GM21381 (cell line): Measurements from ENCODE around the gene GABRD.

Experiments
- ATAC-seq: cut with Tn5 transposase; IDR thresholded peaks from one replicate; pipeline ENCODE4 v1.9.1; 2021; ENCODE audit warnings: mild to moderate bottlenecking, moderate library complexity; ENCODE audit not compliant: unreplicated experiment

GABRD gene

DNA sequence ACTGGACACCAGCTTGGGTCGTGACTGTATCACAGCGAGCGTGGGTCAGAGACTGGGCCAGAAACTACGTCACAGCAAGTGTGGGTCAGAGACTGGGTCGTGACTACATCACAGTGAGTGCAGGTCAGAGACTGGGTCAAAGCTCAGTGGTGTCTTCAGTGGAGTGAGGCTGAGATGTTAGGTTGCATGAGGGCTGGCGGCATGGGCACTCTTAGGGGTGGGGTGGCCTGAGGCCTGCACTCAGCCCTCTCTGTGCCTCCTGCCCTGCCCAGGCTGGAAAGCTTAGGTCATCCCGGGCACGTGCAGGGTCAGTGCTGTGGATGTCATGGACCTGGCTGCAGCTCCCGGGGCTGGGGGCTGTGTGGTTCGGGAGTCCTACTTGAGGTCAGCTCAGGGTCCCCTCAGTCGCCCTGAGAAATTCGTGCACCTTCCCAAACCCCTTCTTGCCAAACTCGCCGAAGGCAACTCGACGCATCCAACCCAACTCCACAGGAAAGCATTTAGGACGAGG lies 34.5 kb upstream of the GABRD start:
- ATAC-seq: no peak

DNA sequence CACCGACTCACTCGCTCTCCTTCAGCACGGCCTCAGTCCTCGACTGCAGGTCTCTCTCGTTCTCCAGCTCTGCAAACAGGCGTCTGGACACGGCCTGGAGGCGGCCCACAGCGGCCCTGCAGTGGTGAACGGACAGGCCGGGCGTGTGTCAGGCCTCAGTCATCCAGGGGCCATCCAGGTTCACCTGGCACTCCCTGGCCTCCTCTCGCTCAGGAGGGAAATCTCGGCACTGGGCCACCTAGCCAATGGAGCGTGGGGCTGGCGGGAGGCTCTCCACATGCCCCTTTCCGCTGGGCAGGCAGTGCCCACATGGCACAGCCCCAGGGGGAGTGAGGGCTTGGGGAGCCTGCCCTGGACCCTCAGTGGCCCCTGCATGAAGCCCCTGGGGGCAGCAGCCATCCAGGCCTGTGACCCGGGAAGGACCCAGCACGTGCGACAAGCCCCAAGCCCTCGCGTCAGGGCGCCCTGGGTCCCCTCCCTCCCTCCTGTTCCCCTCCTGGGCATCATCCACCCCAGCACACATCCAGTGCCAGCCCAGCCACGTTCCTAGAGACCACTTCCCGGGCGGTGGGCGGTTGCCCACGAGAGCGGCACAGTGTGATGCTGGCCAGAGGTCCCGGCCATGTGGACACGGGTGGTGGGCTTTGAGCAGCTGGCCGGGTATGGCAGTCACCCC lies 33.6 kb upstream of the GABRD start:
- ATAC-seq: no peak

DNA sequence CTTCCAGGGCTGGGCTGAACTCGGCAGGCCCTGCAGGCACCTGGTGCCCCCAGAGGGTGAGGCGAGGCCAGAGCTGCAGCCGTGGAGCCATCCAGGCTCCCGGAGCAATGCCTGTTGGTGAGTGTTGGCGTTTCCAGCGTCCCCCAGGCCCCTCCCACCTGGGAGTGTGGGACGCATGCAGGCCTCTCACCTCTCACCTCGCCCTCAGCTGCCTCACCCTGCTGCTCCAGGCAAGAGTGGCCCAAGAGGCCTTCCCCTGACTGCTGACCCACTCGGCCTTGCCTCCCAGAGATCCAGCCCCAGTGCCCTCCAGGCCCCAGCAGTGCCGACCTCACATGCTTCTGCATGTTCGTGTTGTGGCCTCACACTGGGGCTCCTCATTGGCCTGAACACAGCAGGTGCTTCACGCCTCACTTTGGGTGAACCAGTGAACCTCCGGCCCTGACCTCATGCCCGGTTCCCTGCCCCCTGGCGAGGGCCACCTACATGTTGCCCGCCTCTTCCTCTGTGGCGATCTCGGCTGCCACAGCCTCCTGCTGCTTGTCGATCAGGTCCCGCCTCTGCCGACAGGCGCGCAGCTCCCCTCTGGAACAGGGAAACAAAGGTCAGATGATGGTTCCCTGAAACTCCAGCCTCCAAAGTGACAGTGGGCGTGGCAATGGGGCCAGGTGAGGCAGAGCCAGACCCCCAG lies 32.5 kb upstream of the GABRD start:
- ATAC-seq: no peak

DNA sequence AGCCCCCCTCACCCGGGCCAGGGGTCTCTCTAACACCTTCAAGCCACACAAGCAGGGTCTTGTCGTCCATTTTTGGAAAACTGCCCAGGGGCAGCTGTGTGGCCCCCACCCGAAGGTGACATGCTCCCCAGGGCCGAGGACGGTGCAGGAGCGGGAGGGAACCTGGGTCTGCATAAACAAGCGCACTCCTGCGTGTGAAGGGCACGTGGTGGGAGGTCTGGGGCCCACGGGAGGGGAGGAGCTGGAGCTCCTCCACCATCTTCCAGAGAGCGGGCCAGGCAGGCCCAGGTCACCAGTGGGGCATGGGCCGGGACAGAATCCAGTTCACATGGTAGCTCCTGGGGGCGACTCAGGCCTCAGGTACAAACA lies 32.0 kb upstream of the GABRD start:
- no peak for ATAC-seq

DNA sequence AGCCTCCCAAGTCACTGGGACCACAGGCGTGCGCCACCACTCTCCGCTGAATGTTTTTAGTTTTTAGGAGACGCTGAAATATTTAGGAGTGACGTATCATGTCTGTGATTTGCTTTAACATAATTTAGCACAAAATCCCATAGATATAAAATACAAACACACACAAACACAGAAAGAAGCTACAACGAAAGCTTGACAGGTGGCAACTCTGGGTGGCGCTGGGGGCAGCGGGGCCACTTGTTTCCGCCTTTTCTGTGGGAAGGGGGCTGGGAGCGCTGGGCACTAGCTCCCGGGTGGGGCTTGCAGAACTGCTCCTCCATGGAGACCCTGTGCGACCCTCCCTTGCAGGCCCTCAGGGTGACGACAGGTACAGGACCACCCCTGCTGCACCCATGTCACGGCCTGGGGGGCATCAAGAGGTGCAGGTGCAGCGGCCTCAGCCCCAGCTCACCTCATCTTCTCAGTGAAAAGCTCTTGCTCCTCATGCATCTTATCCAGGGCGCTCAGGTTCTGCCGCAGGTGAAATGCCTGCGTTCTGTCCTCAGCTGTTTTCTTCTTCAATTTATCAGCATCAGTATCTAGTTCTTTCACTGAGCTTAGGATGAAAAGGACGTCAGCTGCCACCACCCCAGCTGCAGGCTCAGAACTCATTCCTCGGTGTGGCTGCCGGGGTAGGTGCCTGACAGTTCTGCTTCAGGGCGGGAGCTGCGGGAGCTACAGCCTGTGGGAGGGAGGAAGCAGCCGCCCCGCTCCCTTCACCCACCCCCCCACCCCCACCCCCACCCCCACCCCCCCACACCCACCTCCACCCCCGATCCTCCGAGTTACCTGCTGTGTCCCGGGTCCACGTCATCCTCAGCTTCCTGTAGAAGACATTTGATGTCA lies 30.8 kb upstream of the GABRD start:
- no peak for ATAC-seq

DNA sequence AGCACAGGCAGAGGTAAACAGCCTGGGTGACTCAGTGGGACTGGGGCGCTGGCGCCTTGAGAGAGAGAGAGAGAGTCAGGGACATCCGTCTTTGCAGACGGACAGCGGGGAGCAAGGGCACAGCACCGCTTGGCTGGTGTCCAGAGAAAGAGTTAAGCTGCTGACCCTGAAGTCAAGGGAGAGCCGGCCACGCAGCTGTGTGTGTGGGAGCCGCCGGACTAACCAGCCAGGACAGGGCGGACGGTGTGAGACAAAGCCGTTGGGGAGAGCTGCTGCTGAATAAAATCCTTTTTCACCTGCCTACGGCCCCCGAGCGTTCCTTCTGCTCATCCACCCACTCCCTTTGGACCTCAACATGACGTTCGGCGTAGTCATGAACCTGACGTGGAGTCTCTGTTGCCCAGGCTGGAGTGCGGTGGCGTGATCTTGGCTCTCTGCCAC lies 30.0 kb upstream of the GABRD start:
- ATAC-seq: no peak

DNA sequence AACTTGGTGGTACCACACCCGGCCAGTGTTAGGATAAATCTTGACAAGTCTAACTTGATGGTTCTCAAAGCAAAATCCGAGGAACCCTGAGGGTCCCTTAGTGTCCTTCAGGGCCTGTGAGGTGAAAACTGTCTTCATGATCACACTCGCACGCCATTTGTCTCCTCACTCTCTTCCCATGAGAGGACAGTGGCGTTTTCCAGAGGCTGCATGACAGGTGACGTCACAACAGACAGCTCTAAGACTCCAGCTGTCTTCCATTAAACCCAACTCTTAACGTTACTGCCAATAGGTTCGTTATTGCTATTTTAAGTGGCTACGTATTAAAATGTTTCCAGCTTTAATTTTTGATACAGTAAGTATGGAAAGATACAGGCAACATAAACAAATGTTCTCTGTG lies 29.4 kb upstream of the GABRD start:
- no peak for ATAC-seq

DNA sequence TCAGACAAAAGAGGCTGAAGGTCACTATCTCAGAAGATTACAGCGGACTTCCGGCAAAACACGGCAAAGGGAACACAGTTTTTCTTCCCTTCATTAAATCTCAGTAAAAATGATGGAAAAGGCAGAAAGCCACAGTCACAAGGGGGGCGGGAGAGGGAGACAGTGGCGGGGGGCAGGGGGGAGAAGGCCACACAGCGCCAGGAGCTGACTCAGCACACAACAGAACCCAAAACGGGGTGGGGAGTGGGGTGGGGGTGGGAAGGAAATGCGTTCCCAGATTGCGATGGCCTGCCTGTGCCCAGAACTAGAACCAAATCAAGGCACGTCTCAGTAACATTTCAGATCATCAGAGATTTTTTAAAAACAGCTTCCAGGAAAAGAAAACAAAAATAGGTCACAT lies 28.9 kb upstream of the GABRD start:
- no peak for ATAC-seq

DNA sequence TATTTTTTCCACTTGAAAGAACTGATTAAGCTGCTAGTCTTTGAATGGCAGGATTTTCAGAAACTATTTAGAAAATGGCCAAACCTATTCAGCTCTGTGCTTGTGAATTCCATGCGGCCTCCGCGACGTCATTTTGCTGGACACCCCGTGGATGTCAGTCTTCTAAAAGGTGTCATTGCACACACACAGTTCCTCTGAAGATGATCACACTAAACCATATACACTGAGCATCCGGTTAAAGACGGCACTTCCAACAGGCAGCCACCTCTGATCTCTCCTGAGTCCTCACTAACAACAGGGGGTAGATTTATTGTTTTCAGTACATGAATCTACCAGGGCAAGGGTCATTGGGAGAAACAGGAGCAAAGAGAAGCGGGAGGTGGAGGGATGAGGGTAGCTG lies 24.6 kb upstream of the GABRD start:
- ATAC-seq: no peak

DNA sequence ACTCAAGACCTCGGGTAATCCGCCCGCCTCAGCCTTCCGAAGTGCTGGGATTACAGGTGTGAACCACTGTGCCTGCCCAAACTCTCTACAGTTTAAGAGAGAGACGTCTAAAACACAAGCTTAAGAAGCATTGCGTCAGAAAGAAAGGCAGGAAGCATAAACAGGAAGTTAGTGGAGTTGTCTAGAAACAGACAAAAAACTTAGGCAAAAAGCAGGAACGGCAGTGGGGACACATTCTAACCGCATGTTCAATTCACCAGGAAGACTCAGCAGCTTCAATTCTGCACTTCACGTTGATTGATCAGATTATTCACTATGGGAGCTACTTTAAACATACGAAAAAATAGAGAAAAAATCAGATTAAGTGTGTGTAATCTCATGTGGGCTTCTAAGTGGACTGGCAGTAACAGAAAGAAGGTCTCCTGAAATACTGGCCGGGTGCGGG lies 22.9 kb upstream of the GABRD start:
- ATAC-seq: no peak

DNA sequence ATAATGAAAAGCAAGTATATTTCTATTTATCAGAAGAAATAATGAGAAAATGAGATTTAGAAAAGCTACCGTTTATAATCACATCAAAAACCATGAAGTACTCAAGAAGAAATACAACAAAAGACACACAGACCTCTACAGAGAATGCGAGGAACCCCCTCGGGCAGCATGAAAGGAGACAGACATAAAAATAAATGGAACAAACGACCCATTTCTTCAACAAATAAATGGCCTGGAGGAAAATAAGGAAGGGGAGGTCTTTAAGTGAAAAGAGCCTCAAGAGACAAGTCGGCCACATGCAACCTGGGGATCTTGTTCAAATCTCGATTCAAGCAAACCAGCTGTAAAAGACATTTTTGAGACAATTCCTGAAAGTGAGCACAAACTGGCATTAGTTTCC lies 21.6 kb upstream of the GABRD start:
- no peak for ATAC-seq

DNA sequence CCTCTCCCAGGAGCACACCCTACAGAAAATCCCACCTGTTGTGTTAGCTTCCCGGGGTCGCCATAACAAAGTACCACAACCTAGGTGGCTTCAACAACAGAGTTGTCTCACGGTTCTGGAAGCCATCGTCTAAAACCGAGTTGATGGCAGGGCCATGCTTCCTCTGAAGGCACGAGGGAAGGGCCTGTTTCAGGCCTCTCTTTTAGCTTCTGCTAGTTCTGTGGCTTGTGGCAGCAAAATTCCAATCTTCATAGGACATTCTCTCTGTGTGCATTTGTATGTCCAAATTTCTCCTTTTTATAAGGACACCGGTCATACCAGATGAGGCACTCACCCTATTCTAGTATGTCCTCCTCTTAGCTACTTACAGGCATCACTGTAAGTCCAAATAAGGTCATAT lies 18.7 kb upstream of the GABRD start:
- ATAC-seq: no peak

DNA sequence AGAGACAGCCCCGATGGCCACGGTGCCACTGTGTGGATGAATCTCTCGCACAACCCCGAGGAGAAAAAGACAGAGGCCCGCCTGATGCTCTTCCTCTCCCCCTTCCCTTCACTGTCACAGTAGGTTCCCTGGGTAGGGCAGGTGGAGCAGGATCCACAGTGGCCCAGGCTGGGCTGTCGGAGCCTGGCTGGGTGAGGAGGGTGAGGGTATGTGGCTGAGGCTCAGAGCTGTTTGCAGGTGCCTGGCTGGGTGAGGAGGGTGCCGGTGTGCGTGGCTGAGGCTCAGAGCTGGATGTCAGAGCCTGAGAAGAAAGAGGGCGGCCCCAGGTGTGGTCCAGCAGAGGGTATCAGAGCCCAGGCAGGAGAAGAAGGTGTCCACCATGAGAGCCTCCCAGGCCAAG lies 18.3 kb upstream of the GABRD start:
- no peak for ATAC-seq

DNA sequence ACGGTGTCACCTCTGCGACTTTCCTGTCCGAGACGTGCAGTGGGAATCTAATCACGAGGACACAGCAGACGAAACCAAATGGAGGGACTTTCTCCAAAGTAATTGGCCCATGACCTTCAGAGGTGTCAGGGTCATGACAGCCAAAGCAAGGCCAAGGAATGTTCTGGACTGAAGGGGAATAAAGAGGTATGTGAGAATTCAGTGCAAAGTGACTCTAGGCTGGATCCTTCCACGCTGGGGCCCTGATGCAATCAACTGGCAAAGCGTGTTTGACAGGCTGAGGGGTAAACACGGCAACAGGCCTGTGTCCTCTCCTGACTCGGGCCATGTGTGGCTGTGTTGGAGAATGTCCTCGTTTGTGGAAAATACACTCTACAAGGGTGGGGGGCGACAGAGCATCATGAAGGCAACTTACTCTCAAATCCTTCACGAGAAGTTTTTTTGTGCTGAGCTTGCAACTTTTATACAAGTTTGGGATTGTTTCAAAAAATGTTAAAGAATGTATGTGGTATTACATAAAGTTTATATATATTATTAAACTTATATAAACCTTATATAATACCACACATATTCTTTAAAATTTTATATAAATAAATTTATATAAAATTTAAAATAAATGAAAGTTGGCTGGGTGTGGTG lies 17.3 kb upstream of the GABRD start:
- ATAC-seq: no peak

DNA sequence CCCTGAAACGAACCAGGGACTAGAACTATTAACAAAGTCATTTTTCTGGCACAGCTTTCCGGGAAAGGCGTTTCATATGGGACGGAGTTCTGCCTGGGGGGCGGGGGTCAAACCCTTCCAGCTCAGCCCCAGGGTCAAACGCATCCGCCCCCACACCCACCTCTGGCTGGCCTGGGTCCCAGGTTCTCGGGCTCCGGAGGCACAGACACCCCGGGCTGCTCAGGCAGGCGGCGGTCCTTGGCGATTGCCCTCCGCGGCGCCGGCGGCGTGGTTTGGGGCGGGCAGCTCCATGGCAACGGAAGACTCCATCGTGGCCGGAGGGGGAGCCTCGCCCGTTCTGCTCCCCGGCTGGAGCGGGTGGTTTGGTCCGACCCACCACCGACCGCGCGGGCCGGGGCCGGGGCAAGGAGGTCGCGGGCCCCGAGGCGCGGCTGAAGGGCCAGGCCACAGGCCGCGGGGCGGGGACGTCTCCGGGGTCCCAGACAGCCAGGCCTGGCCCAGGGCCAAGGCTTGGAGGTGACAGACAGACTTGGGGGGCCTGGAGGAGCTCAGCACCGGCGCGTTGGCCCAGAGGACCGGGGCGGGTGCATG lies 15.5 kb upstream of the GABRD start, which contains the start of gene CFAP74:
CFAP74 (minus strand) TSS at position 246 of the 591 bp plus-strand sequence. CDS start 12,830 bp downstream, outside the sequence.
- no peak for ATAC-seq

DNA sequence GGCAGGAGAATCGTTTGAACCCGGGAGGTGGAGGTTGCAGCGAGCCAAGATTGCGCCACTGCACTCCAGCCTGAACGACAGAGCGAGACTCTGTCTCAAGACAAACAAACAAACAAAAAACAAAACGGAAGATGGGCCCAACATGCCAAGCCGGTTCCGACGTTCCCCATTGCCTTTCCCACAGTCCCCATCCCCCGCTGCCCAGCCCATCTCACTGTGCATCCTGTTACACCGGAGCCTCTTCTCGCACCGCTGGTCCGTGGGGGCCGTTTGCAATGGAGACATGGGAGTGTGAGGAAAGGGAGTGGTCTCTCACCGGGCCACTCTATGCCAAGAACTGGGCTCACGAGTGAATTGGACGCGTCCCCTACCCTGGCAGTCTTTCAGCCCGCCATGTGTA lies 14.3 kb upstream of the GABRD start:
- ATAC-seq: no peak

DNA sequence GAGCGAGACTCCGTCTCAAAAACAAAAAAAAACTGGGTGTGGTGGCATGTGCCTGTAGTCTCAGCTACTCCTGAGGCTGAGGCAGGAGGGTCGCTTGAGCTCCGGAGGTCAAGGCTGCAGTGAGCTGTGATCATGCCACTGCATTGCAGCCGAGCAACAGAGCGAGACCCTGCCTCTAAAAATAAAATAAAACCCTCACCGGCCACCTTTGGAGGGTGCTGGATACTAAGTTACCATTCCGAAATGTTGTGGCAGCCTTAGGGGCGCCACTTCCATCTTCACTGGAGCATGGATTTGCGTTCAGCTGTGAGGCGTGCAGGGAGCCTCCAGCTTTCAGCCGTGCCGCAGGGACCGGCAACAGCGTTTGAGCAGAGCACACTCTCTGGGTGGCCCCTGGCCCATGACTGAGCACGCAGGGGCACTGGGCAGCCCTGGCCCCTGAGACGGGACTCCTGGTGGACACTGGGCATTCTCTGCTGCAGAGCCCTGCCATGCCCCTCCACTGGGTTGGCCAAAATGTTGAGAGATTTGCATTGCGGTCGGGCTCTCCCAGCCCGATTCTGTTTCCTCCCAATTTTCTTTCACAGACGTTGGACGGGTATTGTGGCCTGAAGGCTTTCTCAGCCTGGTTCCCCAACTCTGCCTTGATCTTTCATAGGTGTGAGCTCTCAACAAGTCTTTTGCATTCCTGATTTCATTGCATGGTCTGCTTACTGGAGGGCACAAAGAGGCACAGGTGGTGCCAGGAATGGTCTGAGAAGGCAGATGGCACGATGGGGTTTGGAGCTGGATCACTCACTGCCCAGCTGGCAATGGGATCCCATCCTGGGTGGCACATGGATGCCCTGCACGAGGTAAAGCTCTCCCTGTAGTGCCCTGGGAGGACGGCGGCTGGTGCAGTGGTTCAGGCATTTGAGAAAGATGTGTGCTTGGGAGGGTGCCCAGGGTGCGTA lies 9.8 kb upstream of the GABRD start:
- no peak for ATAC-seq

DNA sequence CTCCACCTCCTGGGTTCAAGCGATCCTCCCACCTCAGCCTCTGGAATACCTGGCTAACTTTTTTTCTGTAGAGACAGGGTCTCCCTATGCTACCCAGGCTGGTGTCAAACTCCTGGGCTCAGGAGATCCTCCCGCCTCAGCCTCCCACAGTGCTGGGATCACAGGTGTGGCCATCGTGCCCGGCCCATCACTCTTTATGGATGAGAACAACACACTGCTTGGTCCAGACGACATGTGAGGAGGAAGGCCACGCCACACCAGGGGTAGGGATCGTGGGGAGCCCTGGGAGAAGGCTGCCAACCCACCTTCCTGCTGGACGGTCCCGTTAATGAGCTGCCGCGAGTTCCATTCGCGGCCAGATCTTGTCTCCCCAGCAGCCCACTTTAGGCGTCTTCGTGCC lies 5.0 kb upstream of the GABRD start:
- no peak for ATAC-seq
